HG02981 (cell line): ENCODE results near the gene TFDP1.
A peak's percentile ranks its signal among the peaks of the same experiment; 100 is the strongest.

Source experiments
- ATAC-seq: cut with Tn5 transposase; IDR thresholded peaks from one replicate; pipeline ENCODE4 v1.9.1; 2021; ENCODE audit warnings: mild to moderate bottlenecking, moderate library complexity; ENCODE audit not compliant: unreplicated experiment

The TFDP1 gene

GRCh38 chr13:113584205-113584869 is at the start of gene TFDP1:
TSS of gene TFDP1 (plus strand) at chr13:113584753. CDS start at chr13:113585838, 1,085 bp downstream.
- ATAC-seq, result peak; percentile 84

DNA sequence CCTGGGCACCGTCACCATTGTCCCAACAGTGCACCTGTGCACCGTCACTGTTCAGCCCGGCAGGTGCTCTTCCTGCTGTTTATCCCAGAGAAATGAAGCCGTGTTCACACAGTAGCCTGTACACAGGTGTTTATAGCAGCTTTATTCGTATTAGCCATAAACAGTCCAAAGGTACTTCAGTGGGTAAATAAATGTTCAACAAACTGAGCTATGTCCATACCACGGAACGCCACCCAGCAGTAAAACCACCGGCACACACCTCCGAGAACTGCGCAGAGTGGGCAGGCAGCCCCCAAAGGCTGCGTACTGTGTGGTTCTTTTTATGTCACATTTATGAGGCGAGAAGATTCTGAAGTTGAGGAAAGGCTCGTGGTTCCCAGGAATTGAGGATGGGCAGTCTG is 49.2 kb upstream of the TFDP1 start:
- no peak for ATAC-seq

DNA sequence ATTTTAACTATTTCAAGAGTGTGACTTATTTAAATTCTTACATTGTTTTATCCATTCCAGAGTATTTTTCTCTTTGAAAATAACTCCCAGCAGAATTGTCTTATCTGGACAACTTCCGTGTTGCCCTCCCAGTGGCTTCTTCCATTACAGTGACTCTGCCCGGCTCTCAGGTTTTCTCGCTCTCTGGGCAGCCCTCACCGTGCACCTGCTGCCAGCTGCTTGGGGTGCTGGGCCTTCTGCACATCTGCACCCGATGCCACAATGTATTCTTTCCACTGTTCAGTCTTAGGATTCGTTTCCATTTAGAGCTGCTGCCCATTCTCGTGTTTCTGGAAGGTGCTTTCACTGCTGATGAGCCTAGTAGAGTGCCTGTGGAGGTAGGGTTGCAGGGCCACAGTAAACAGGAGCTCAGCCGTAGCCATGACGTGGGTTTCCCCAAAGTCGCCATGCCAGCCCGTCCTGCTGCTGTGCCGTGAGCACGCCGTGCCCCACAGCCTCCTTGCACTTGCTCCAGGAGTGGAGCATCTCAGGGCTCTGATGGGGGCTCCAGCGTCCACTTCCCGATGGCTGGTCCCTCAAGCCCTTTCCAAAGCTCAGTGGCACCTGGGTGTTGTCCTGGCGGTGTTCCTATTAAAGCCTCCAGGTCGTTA is 48.0 kb upstream of the TFDP1 start:
- ATAC-seq, result no peak

GRCh38 chr13:113537205-113537604 is 47.3 kb upstream of the TFDP1 start:
- no peak for ATAC-seq

GRCh38 chr13:113537909-113538688 is 46.5 kb upstream of the TFDP1 start:
- ATAC-seq, result no peak

DNA sequence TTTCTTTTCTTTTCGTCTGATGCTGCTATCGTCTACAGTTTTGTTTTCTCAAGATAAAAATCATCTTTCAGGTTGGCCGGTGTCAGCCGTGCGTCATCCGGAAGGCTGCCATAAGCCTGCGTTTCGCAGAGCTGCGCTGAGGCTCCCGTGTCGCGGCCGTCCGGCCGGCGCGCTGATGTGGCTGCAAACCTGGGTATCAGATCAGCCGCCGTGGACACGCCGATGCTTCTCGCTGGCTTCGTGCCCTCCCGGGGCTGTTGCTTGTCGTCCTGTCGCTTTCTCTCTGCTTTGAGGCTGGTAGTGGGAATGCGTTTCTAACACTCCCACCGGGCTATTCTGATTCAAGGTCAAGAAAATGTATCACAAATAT is 45.9 kb upstream of the TFDP1 start:
- ATAC-seq, result no peak

GRCh38 chr13:113539176-113539575 is 45.4 kb upstream of the TFDP1 start:
- no peak for ATAC-seq

- ATAC-seq, result no peak
Measured at GRCh38 chr13:113539822-113540221, 44.7 kb upstream of the TFDP1 start.

GRCh38 chr13:113540523-113540922 is 44.0 kb upstream of the TFDP1 start:
- no peak for ATAC-seq

- no peak for ATAC-seq
Measured at GRCh38 chr13:113542751-113543424, 41.7 kb upstream of the TFDP1 start.

- ATAC-seq, result no peak
Measured at GRCh38 chr13:113544071-113544891, 40.3 kb upstream of the TFDP1 start.

GRCh38 chr13:113544896-113545295 is 39.7 kb upstream of the TFDP1 start:
- ATAC-seq, result no peak

- ATAC-seq, result no peak
Measured at GRCh38 chr13:113545455-113545930, 39.1 kb upstream of the TFDP1 start.

GRCh38 chr13:113545931-113546516 is 38.5 kb upstream of the TFDP1 start:
- no peak for ATAC-seq

DNA sequence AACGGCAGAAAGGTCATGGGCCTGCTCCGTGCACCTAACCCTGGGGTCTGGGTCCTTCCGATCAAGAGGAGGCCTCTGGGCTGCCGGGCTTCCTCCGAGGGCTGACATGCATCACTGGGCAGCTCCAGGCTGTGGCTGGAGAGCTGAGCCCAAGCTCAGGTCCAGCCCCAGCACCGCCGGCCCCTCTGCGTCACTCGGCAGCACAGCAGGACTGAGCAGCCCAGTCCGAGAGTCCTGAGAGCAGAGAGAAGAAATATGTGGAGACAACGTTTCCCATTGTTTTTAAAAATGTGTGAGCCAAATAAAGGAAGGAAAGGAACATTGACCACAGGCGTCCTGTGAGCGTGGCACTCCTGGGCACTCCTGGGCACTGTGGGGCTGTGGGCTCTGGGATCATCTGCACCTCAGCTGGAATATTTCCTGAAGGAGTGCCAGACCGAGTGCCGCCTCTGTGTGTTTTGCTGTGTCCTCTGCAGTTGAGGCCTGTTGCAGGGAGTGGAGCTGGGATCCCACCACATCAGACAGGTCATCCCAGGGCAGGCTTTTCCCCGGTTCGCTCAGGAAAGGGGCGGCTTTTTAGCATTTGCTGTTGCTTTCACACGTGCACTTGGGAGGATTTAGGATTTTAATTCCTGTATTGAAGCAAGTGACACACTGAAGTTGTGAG is 37.8 kb upstream of the TFDP1 start:
- ATAC-seq, result no peak

GRCh38 chr13:113547238-113547971 is 37.1 kb upstream of the TFDP1 start:
- no peak for ATAC-seq

GRCh38 chr13:113548171-113548641 is 36.3 kb upstream of the TFDP1 start:
- ATAC-seq, result no peak

DNA sequence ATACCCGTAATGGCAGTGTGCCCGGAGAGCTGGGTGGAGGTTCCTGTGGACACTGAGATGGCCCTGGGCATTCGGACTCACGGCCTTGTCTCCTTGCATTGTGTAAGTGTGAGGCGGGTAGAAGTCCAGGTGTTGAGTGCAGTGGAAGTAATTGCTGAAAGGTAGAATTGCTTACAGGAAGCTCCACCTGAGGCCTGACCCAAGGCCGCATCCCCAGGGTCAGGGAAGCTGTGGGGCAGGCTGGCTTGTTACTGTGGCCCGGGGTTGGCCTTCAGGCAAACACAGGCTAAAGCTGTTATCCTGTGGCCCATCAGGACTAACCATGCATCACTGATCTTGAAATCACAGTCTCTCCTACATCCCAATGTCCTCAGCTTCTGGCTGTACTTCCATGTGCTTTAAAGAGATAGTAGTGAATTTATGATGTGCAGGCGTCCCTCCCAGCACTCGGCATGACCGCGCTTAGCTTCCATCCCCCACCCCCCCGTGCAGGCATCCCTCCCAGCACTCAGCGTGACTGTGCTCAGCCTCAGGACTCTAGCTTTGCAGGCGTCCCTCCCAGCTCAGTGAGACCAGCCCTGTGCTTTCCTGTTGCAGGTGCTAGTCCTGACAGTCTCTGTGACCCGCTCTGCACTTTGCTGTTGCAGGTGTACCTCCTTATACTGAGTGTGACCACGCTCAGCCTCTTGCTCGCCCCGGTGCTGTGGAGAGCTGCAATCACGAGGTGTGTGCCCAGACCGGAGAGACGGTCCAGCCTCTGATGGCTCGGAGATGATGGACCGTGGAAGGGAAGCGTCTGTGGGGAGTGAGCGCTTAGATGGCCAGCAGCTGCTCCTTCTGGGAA is 35.6 kb upstream of the TFDP1 start:
- ATAC-seq, result no peak
